ENCODE results near the gene CDK8.

GRCh38 chr13:26220575-26220974 is 33.4 kb upstream of the CDK8 start:
- no peak for TF ChIP-seq POLR2A (IDR thresholded peaks at IDR 0.05)
- no peak for TF ChIP-seq CTCF (IDR thresholded peaks at IDR 0.05)
